Naive thymus-derived CD8-positive, alpha-beta T cell (primary cell): ENCODE measurements around the gene GNG7. TPM values are rescaled to one million over a fixed set of nuclear protein-coding genes. Genes with fewer than 3 reads are reported as not detected.
A peak's percentile ranks its signal among the peaks of the same experiment; 100 is the strongest.

Experiments used
- ATAC-seq, 2 donors: fragments of 150-1000 bp; cut with Tn5 transposase in 1 of 2; sonication (Bioruptor Pico), chemical (Tn5 transposase) in 1 of 2; 1 replicate in 1 of 2; 2 replicates in 1 of 2; pipeline ENCODE4 v1.10.0; 2021; ENCODE audit warnings: mild to moderate bottlenecking in 2 of 2, moderate library complexity in 2 of 2
- POLR2A ChIA-PET: fragments of 350-600 bp; sonication (Branson Sonifier 250); formaldehyde crosslinking; loops from one replicate; lab custom pipeline; 2021; ENCODE audit warnings: antibody characterized with exemption; lab: Charles Lee
- DNase-seq, 10 donors: peaks; one replicate each; pipeline versions ENCODE4 v3.0.0 to v3.0.0-alpha.2; 2020 to 2022
- H3K27ac Mint-ChIP-seq, 10 donors: one replicate each; pipeline ENCODE4 v1.8.0; 2020 to 2022; ENCODE audit warnings: mild to moderate bottlenecking in 10 of 10, mixed read lengths in 10 of 10, moderate library complexity in 4 of 10, inconsistent platforms in 1 of 10
- H3K27me3 Mint-ChIP-seq, 5 donors: one replicate each; pipeline ENCODE4 v1.8.0; 2021 to 2022; ENCODE audit warnings: mixed read lengths in 5 of 5
- H3K36me3 Mint-ChIP-seq, 3 donors: one replicate each; pipeline ENCODE4 v1.8.0; 2020 to 2022; ENCODE audit warnings: mixed read lengths in 3 of 3, mild to moderate bottlenecking in 2 of 3, inconsistent platforms in 1 of 3
- H3K4me1 Mint-ChIP-seq, 4 donors: one replicate each; pipeline ENCODE4 v1.8.0; 2021 to 2022; ENCODE audit warnings: mixed read lengths in 4 of 4
- H3K4me3 Mint-ChIP-seq, 10 donors: one replicate each; pipeline ENCODE4 v1.8.0; 2020 to 2022; ENCODE audit warnings: mild to moderate bottlenecking in 10 of 10, mixed read lengths in 10 of 10, moderate library complexity in 6 of 10, inconsistent platforms in 1 of 10
- H3K9me3 Mint-ChIP-seq, 9 donors: one replicate each; pipeline ENCODE4 v1.8.0; 2020 to 2022; ENCODE audit warnings: mixed read lengths in 9 of 9, mild to moderate bottlenecking in 3 of 9, inconsistent platforms in 1 of 9, moderate library complexity in 1 of 9
- polyA plus RNA-seq, 3 donors: library from polyadenylated mRNA; unstranded; fragments of 300-500 nt; fragmentation: Illumina TruSeq; gene quantifications; one replicate each; pipeline ENCODE4 v1.2.3, GENCODE V29; 2021
- total RNA-seq, 8 experiments: library from RNA in 2 of 8; stranded (reverse) in 2 of 8; gene quantifications; one replicate each; pipeline ENCODE4 v1.2.3 and lab custom pipeline; 2021 to 2026

Gene GNG7
- total and polyA plus RNA-seq, 5 experiments from 2014 or later, result 1.8 to 8.5 (median 4.2) TPM

DNA sequence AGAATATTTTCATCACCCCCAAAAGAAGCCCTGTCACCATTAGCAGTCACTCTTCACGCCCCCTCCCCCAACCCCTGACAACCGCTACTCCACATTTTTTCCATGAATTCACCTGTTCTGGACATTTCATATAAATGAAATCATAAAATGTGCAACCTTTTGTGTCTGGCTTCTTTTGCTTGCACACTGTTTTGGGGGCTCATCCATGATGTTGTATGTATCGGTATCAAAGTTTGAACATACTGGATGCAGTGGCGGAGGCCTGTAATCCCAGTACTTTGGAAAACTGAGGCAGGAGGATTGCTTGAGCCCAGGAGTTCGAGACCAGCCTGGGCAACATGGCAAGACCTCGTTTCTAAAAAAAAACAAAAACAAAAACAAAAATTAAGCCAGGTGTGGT, 219.4 kb downstream of the GNG7 start:
- Mint-ChIP-seq H3K36me3 (peaks cover 2 to 9% (median 3%) of the 10 kb centered on the region in 3 donors), H3K4me1 (peaks cover 8 to 28% (median 15%) of the 10 kb centered on the region in 4 donors), H3K4me3 (no peak overlapping the region), H3K27me3 (peaks cover 0 to 5% (median 0%) of the 10 kb centered on the region in 5 donors), H3K9me3 (peaks cover 0 to 24% (median 12%) of the 10 kb centered on the region in 9 donors), H3K27ac (no peak overlapping the region)
- DNase-seq (no peak), ATAC-seq (no peak)
- POLR2A ChIA-PET, result no interaction called here

DNA sequence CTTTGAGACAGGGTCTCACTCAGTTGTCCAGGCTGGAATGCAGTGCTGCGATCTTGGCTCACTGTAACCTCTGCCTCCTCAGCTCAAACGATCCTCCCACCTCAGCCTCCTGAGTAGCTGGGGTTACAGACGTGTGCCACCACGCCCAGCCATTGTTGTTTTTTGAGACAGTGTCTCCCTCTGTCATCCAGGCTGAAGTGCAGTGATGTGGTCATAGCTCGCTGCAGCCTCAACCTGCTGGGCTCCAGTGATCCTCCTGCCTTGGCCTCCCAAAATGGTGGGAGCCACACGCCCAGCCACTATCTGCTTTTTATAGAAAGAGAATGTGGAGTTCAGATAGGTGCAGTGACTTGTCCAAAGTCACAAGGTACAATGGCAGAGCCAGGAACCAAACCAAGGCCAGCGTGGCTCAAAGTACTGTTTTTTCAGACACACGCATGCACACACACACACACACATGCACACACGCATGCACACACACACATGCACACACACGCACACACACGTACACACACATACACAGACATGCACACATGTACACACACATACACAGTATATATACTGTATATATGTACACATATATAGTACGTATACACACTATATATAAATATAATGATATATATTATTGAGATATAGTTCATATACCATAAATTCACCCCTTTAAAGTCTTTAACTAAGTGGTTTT, 220.0 kb downstream of the GNG7 start:
- Mint-ChIP-seq H3K27ac (peak overlapping the region in 1 of 10 donors; percentile 35), H3K4me3 (no peak overlapping the region), H3K27me3 (peaks cover 0 to 4% (median 0%) of the 10 kb centered on the region in 5 donors), H3K36me3 (peaks cover 3 to 9% (median 8%) of the 10 kb centered on the region in 3 donors), H3K4me1 (peaks cover 11 to 31% (median 18%) of the 10 kb centered on the region in 4 donors), H3K9me3 (peaks cover 0 to 24% (median 12%) of the 10 kb centered on the region in 9 donors)
- ATAC-seq, result no peak
- no peak for DNase-seq
- POLR2A ChIA-PET, result no interaction called here

DNA sequence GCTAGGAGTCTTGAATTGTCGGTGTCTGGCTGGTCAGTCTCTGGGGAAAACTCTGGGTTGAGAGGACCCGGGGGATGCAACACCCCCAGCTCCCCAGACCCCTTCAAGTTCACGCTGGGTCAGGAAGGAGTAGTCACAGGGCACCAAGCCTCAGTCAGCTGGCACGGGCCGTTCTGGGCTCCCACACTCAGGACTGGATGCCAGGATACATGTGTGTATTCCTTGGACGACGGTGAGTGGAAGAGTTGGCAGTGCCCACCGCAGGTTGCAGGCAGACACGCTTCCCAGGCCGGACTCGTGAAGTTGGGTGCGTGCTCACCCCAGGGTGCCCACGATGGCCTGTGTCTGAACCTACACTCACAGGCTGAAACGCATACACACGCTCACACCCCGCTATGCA, 221.0 kb downstream of the GNG7 start:
- peak overlapping the region in 1 of 10 donors; percentile 6 for H3K4me3 Mint-ChIP-seq
- no peak for DNase-seq
- H3K9me3 Mint-ChIP-seq, result peaks cover 0 to 24% (median 12%) of the 10 kb centered on the region in 9 donors
- peaks cover 3 to 16% (median 9%) of the 10 kb centered on the region in 3 donors for H3K36me3 Mint-ChIP-seq
- POLR2A ChIA-PET, result interaction anchor here (0.7 to 2.2 kb wide), 4 partner anchors 11 to 127 kb away, joined by 4 to 7 read pairs (median 5); no protein-coding TSS in a partner anchor
- H3K27me3 Mint-ChIP-seq, result peaks cover 0 to 2% (median 0%) of the 10 kb centered on the region in 5 donors
- peak overlapping the region in 3 of 10 donors; percentile 29 to 74 (median 56) for H3K27ac Mint-ChIP-seq
- ATAC-seq, result no peak
- H3K4me1 Mint-ChIP-seq, result peaks cover 11 to 35% (median 22%) of the 10 kb centered on the region in 4 donors

DNA sequence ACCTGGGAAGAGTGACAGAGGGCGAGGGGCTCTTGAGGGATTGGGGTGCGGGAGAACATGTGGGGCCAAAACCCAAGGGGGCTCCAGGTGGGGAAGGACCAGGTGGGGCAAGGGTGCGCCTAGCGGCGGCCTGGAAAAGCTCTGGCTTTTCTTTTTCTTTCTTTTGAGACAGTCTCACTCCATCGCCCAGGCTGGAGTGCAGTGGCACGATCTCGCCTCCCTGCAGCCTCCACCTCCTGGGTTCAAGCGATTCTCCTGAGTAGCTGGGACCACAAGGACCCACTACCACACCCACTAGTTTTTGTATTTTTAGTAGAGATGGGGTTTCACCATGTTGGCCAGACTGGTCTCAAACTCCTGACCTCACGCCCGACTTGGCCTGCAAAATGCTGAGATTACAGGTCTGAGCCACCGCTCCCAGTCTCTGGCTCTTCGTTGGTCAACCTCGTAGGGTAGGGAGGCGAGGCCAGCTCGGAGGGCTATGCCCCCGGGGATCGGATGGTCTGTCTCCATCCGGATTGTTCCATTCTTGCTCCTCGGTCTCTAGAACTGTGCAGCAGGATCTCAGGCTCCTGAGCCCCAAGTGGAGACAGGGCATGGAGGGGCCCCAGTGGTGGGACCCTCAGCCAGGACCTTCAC, 222.8 kb downstream of the GNG7 start:
- DNase-seq, result no peak

DNA sequence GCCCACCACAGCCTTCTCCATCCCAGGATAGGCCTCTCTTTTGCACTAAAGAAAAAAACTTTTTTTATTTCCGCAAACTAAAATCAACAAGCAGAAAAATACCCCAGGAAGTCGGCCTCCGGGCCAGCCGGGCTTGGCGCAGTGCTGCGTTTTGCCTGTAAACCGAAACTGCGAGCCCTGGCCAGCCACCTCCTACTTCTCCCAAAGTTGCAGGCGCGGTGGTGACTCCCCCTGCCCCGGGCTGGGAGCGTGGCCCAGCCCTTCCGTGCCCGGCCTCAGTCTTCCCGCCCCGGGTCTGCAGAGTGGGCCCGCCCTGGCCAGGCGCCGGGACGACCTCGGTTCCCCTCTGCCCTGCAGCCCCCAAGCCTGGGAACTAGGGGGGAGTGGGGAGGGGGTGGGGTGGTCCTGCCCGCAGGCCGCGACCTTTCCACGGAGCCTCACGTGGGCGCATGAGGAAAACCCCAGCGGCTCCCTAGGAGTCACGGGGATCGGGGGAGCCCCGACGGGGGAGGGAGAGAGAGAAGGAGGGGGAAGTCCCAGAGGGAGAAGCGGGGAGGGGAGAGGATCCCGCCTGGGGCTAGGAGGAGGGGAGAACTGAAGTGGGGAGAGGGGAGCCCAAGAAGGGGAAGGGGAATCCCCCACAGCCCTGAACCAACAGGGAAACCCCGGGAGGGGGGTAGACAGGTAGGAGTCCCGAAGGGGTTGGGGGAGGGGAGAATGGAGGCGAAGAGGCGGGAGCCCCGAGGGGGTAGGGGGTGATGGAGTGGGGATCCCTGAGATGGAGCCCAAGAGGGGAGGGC, 223.5 kb downstream of the GNG7 start:
- ATAC-seq (peak; percentile 29 to 32), DNase-seq (peak; percentile 55 to 83 (median 69))
- peaks cover 9 to 36% (median 27%) of the 10 kb centered on the region in 4 donors for H3K4me1 Mint-ChIP-seq
- H3K36me3 Mint-ChIP-seq, result peaks cover 4 to 16% (median 5%) of the 10 kb centered on the region in 3 donors
- peak overlapping the region; percentile 89 to 99 (median 96) for H3K27ac Mint-ChIP-seq
- H3K27me3 Mint-ChIP-seq, result peaks cover 0 to 5% (median 0%) of the 10 kb centered on the region in 5 donors
- H3K4me3 Mint-ChIP-seq, result peak overlapping the region; percentile 95 to 100 (median 98)
- peaks cover 0 to 21% (median 7%) of the 10 kb centered on the region in 9 donors for H3K9me3 Mint-ChIP-seq
- POLR2A ChIA-PET, result interaction anchor here (0.5 to 6.1 kb wide), 31 partner anchors 9 to 1376 kb away, joined by 3 to 346 read pairs (median 8); partner anchors contain the start of genes LMNB2, PLEKHJ1, SF3A2 and TIMM13

More for the DNA sequence above, 222.8 kb downstream of the GNG7 start:
- peaks cover 0 to 24% (median 12%) of the 10 kb centered on the region in 9 donors for H3K9me3 Mint-ChIP-seq
- ATAC-seq, result no peak
- H3K4me3 Mint-ChIP-seq, result peak overlapping the region; percentile 67 to 99 (median 92)
- peaks cover 0 to 5% (median 0%) of the 10 kb centered on the region in 5 donors for H3K27me3 Mint-ChIP-seq
- POLR2A ChIA-PET, result interaction anchor here (0.5 to 6.1 kb wide), 13 partner anchors 9 to 905 kb away, joined by 3 to 346 read pairs (median 4); no protein-coding TSS in a partner anchor
- peaks cover 9 to 34% (median 27%) of the 10 kb centered on the region in 4 donors for H3K4me1 Mint-ChIP-seq
- H3K36me3 Mint-ChIP-seq, result peaks cover 5 to 16% (median 9%) of the 10 kb centered on the region in 3 donors
- H3K27ac Mint-ChIP-seq, result peak overlapping the region; percentile 74 to 92 (median 84)

DNA sequence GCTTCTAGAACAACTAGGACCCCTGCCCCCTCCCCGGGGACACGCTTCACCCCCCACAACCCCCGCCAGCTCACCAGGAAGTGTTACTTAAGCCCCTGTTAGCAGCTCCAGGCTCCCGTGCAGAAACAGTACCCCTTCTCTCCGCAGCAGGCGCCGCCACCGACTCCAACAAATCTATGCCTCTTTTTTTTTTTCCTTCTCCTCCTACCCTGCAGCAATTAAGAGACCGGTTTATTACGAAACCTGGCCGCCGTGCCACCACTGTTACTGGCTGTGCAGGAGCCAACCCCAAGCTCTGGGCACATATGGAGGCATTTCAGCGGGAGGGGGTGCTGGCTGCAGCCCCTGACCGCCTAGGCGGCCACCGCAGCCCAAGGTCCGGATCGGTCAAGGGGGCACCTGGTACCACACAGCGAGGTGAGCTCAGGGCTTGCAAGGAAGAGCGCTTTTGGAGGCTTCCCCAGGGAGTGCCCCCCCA, 224.2 kb downstream of the GNG7 start:
- peaks cover 0 to 5% (median 0%) of the 10 kb centered on the region in 5 donors for H3K27me3 Mint-ChIP-seq
- H3K36me3 Mint-ChIP-seq, result peaks cover 0 to 16% (median 5%) of the 10 kb centered on the region in 3 donors
- H3K9me3 Mint-ChIP-seq, result peaks cover 0 to 17% (median under 1%) of the 10 kb centered on the region in 9 donors
- DNase-seq (peak; percentile 40 to 79 (median 62)), ATAC-seq (peak; percentile 19 to 46)
- H3K4me3 Mint-ChIP-seq, result peak overlapping the region; percentile 95 to 100 (median 98)
- H3K4me1 Mint-ChIP-seq, result peaks cover 9 to 36% (median 27%) of the 10 kb centered on the region in 4 donors
- peak overlapping the region; percentile 89 to 99 (median 96) for H3K27ac Mint-ChIP-seq
- POLR2A ChIA-PET, result interaction anchor here (0.6 to 6.1 kb wide), 29 partner anchors 9 to 1375 kb away, joined by 3 to 346 read pairs (median 12); partner anchors contain the start of genes LMNB2, PLEKHJ1, SF3A2 and TIMM13

DNA sequence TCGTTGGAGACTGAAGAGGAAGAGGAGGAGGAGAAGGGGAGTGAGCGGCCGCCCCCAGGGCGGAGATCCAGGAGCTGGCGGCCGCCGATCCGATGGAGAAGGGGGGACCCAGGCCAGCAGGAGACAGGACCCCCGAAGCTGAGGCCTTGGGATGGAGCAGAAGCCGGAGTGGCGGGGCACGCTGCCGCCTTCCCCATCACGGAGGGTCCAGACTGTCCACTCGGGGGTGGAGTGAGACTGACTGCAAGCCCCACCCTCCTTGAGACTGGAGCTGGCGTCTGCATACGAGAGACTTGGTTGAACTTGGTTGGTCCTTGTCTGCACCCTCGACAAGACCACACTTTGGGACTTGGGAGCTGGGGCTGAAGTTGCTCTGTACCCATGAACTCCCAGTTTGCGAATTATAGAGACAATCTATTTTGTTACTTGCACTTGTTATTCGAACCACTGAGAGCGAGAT, 224.7 kb downstream of the GNG7 start:
- DNase-seq (peak in 4 of 10 donors; percentile 12 to 41 (median 20)), ATAC-seq (no peak)
- peaks cover 0 to 12% (median 0%) of the 10 kb centered on the region in 9 donors for H3K9me3 Mint-ChIP-seq
- peaks cover 9 to 36% (median 27%) of the 10 kb centered on the region in 4 donors for H3K4me1 Mint-ChIP-seq
- POLR2A ChIA-PET, result interaction anchor here (0.6 to 6.1 kb wide), 30 partner anchors 8 to 422 kb away, joined by 3 to 346 read pairs (median 14); partner anchors contain the start of genes LMNB2, PLEKHJ1, SF3A2 and TIMM13
- H3K27ac Mint-ChIP-seq, result peak overlapping the region; percentile 89 to 99 (median 96)
- H3K36me3 Mint-ChIP-seq, result peaks cover 0 to 16% (median 3%) of the 10 kb centered on the region in 3 donors
- H3K27me3 Mint-ChIP-seq, result peaks cover 0 to 5% (median 0%) of the 10 kb centered on the region in 5 donors
- peak overlapping the region; percentile 95 to 100 (median 98) for H3K4me3 Mint-ChIP-seq

DNA sequence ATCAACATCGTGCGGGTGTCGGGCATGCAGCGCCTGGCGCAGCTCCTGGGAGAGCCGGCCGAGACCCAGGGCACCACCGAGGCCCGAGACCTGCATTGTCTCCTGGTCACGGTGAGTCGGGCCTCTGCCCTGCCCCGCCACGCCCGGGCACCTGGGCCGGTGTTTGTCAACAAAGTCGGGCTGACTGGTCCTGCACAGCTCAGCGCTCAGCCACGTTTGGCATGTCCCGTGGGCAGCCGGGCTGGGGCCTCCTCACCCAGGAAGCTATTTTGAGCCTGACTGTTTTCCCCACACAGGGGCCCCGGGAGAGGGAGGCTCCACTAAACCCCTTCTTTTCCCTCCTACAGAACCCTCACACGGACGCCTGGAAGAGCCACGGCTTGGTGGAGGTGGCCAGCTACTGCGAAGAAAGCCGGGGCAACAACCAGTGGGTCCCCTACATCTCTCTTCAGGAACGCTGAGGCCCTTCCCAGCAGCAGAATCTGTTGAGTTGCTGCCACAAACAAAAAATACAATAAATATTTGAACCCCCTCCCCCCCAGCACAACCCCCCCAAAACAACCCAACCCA, 225.3 kb downstream of the GNG7 start:
- peak overlapping the region; percentile 95 to 100 (median 98) for H3K4me3 Mint-ChIP-seq
- no peak for ATAC-seq
- POLR2A ChIA-PET, result interaction anchor here (0.5 to 6.1 kb wide), 41 partner anchors 9 to 1994 kb away, joined by 3 to 346 read pairs (median 10); partner anchors contain the start of genes LMNB2, PLEKHJ1, THOP1 and TIMM13
- H3K9me3 Mint-ChIP-seq, result peaks cover 0 to 8% (median 0%) of the 10 kb centered on the region in 9 donors
- peaks cover 0 to 16% (median 3%) of the 10 kb centered on the region in 3 donors for H3K36me3 Mint-ChIP-seq
- peaks cover 0 to 5% (median 0%) of the 10 kb centered on the region in 5 donors for H3K27me3 Mint-ChIP-seq
- peak in 2 of 10 donors; percentile 23 to 25 for DNase-seq
- peaks cover 9 to 36% (median 27%) of the 10 kb centered on the region in 4 donors for H3K4me1 Mint-ChIP-seq
- peak overlapping the region; percentile 94 to 99 (median 94) for H3K27ac Mint-ChIP-seq

DNA sequence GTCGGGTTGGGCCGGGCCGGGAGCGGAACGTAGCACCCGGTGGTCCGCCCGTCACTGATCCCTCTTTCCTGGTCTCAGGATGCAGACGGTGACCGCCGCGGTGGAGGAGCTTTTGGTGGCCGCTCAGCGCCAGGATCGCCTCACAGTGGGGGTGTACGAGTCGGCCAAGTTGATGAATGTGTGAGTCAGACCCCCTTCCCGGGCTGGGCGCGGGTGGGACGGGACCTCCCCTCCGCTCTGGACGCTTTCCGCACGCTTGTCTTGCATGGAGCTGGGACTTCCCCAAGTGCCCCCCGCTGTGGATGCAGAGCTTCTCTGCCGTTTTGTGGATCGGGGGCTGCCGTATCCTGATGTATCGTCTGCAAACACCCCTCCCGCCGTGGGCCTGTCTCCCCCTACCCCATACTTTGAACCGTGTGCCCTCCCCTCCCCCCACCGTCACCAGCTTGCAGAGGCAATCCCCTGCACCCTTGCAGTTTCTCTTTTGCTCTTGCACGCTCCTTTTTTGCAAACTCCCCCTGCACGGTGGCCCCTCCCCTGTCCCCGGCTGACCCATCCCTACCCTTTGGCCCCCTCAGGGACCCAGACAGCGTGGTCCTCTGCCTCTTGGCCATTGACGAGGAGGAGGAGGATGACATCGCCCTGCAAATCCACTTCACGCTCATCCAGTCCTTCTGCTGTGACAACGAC, 225.9 kb downstream of the GNG7 start:
- DNase-seq (peak; percentile 44 to 79 (median 62)), ATAC-seq (peak in 1 of 2 donors; percentile 7)
- Mint-ChIP-seq H3K27ac (peak overlapping the region; percentile 94 to 99 (median 94)), H3K36me3 (peaks cover 0 to 16% (median 3%) of the 10 kb centered on the region in 3 donors), H3K4me1 (peaks cover 9 to 36% (median 27%) of the 10 kb centered on the region in 4 donors), H3K4me3 (peak overlapping the region; percentile 95 to 100 (median 98)), H3K27me3 (peaks cover 0 to 5% (median 0%) of the 10 kb centered on the region in 5 donors), H3K9me3 (peaks cover 0 to 6% (median 0%) of the 10 kb centered on the region in 9 donors)
- POLR2A ChIA-PET, result interaction anchor here (0.5 to 6.1 kb wide), 62 partner anchors 8 to 1995 kb away, joined by 3 to 346 read pairs (median 6); partner anchors contain the start of genes LMNB2, PLEKHJ1, SGTA and THOP1
